K562 (cell line): ENCODE data around the gene PRRC2B.

Experiments used
- CHD2 ChIP-seq: IDR thresholded peaks from 2 replicates; pipeline ENCODE4 v1.6.1; 2011; ENCODE audit warnings: low read depth, low read length
- CREB1 ChIP-seq, 2 experiments: sonication (generic) in 1 of 2; formaldehyde crosslinking in 1 of 2; IDR thresholded peaks; 2 replicates each; pipeline versions ENCODE4 v1.6.1 to v1.8.0; 2012 to 2022; ENCODE audit warnings: inconsistent platforms in 1 of 2, mild to moderate bottlenecking in 1 of 2, missing genetic modification reagents in 1 of 2, moderate library complexity in 1 of 2
- CTCF ChIP-seq, 3 experiments: IDR thresholded peaks in 2 of 3; conservative IDR thresholded peaks in 1 of 3; 2 replicates each; pipeline ENCODE4 v1.5.1; 2011 to 2012; ENCODE audit warnings: low read length in 3 of 3, mild to moderate bottlenecking in 3 of 3, control low read depth in 2 of 3, improper control_type of control experiment in 1 of 3, inconsistent platforms in 1 of 3, low read depth in 1 of 3, mixed read lengths in 1 of 3, moderate library complexity in 1 of 3; ENCODE audit not compliant: insufficient read depth in 2 of 3
- CTCFL ChIP-seq: IDR thresholded peaks from 2 replicates; pipeline ENCODE4 v1.6.1; 2011; ENCODE audit warnings: borderline replicate concordance, low read depth, mild to moderate bottlenecking, moderate library complexity, low read length; ENCODE audit not compliant: insufficient read depth, poor library complexity, severe bottlenecking
- DEAF1 ChIP-seq: fragments of 450-650 bp; formaldehyde crosslinking; IDR thresholded peaks from 2 replicates; pipeline ENCODE4 v1.4.0; 2020; ENCODE audit warnings: mild to moderate bottlenecking, moderate library complexity
- EP300 ChIP-seq: IDR thresholded peaks from 2 replicates; pipeline ENCODE4 v1.6.1; 2012; ENCODE audit warnings: low read length, improper control_type of control experiment
- ILK ChIP-seq: fragments of 450-650 bp; IDR thresholded peaks from 2 replicates; pipeline ENCODE4 v1.6.1; 2016; ENCODE audit warnings: missing genetic modification characterization, low read depth, mild to moderate bottlenecking, missing compliant biosample characterization, moderate library complexity, borderline replicate concordance
- MAZ ChIP-seq, 2 experiments: fragments of 450-650 bp in 1 of 2; sonication (generic) in 1 of 2; formaldehyde crosslinking; IDR thresholded peaks in 1 of 2; conservative IDR thresholded peaks in 1 of 2; 2 replicates each; pipeline versions ENCODE4 v1.4.0 to v1.5.0; 2020; ENCODE audit warnings: mild to moderate bottlenecking in 1 of 2, missing genetic modification reagents in 1 of 2
- NRF1 ChIP-seq, 2 experiments: fragments of 450-650 bp; IDR thresholded peaks in 1 of 2; conservative IDR thresholded peaks in 1 of 2; 2 replicates each; pipeline ENCODE4 v1.6.1; 2014; ENCODE audit warnings: mild to moderate bottlenecking in 2 of 2
- PKNOX1 ChIP-seq: fragments of 450-650 bp; IDR thresholded peaks from 2 replicates; pipeline ENCODE4 v1.6.1; 2016
- POLR2A ChIP-seq: fragments of 450-650 bp; conservative IDR thresholded peaks from 2 replicates; pipeline ENCODE4 v1.6.1; 2016
- POLR2AphosphoS5 ChIP-seq: IDR thresholded peaks from 2 replicates; pipeline ENCODE4 v1.6.1; 2011; ENCODE audit warnings: mild to moderate bottlenecking, low read depth, low read length, moderate library complexity; ENCODE audit not compliant: control insufficient read depth, insufficient read depth
- TGIF2 ChIP-seq: sonication (generic); formaldehyde crosslinking; IDR thresholded peaks from 2 replicates; pipeline ENCODE4 v1.8.1; 2022; ENCODE audit warnings: mild to moderate bottlenecking, missing genetic modification reagents, moderate library complexity
- ZBTB43 ChIP-seq: sonication (generic); formaldehyde crosslinking; IDR thresholded peaks from 2 replicates; pipeline ENCODE4 v1.8.0; 2023; ENCODE audit warnings: mild to moderate bottlenecking, missing genetic modification reagents

GRCh38 chr9:131543141-131543540, 149.3 kb downstream of the PRRC2B start:
- TF ChIP-seq DEAF1 = no peak
- no peak for TF ChIP-seq ZBTB43 (CRISPR knock-in tag)
- TF ChIP-seq NRF1 (conservative IDR thresholded peaks at IDR 0.05 in 1 of 2, IDR thresholded peaks at IDR 0.05 in 1 of 2) = no peak
- TF ChIP-seq POLR2A = no peak
- TF ChIP-seq TGIF2 (CRISPR knock-in tag) = no peak
- TF ChIP-seq EP300 = no peak
- TF ChIP-seq CHD2 = no peak
- no peak for TF ChIP-seq MAZ (CRISPR knock-in tag; conservative IDR thresholded peaks at IDR 0.05 in 1 of 2, IDR thresholded peaks at IDR 0.05 in 1 of 2)
- TF ChIP-seq POLR2AphosphoS5 = no peak
- no peak for TF ChIP-seq CREB1 (IDR thresholded peaks at IDR 0.05)
- TF ChIP-seq CREB1 (CRISPR knock-in tag; IDR thresholded peaks at IDR 0.05) = no peak
- no peak for TF ChIP-seq ILK
- no peak for TF ChIP-seq CTCFL
- TF ChIP-seq PKNOX1 = peak; percentile 23; the same call in 1 of the 2 replicates
- TF ChIP-seq CTCF (IDR thresholded peaks at IDR 0.05 in 2 of 3, conservative IDR thresholded peaks at IDR 0.05 in 1 of 3; ENCODE audit: insufficient read depth in 2 of 3, low read depth in 1 of 3, low read length in 3 of 3) = no peak
